HCT116 (cell line): ENCODE results near the gene PRPH2. TPM values are rescaled to one million over a fixed set of nuclear protein-coding genes. Genes with fewer than 3 reads are reported as not detected.

ENCODE experiments used
- ATAC-seq: fragments of 200-7000 bp; cut with Tn5 transposase; 2 replicates; pipeline ENCODE4 v1.9.1; 2020; ENCODE audit warnings: mild to moderate bottlenecking, moderate library complexity
- BruUV-seq: library from RNA; stranded (reverse); fragments of 400-500 nt; replicated peaks from 2 replicates; lab custom pipeline; 2021; lab: Mats Ljungman, UMichigan
- CTCF ChIA-PET: fragments of 300-600 bp; sonication (Branson Sonifier 250); formaldehyde crosslinking; loops from one replicate; lab custom pipeline; 2021; ENCODE audit warnings: antibody characterized with exemption; lab: Charles Lee
- POLR2A ChIA-PET: fragments of 300-600, 350-600 bp; sonication (Branson Sonifier 250); formaldehyde crosslinking; loops from one replicate; lab custom pipeline; 2021; ENCODE audit warnings: antibody characterized with exemption; lab: Charles Lee
- RAD21 ChIA-PET, 2 experiments: fragments of 300-600 bp; sonication (Branson Sonifier 250); formaldehyde crosslinking; loops; one replicate each; lab custom pipeline; 2023; ENCODE audit warnings: low total read pairs in 2 of 2; ENCODE audit not compliant: uncharacterized antibody in 2 of 2, unreplicated experiment in 2 of 2, low non-redundant PET in 1 of 2; lab: Charles Lee
- DNase-seq: peaks from one replicate; pipeline ENCODE4 v3.0.0-alpha.2; 2010; ENCODE audit warnings: low read depth, low spot score
- H2AFZ ChIP-seq: fragments of 200-600 bp; shearing (Covaris generic), sonication (generic); 2 replicates; pipeline ENCODE4 v1.6.1; 2017; ENCODE audit warnings: low read depth, mixed run types, mixed read lengths, antibody characterized with exemption, low read length; ENCODE audit not compliant: poor library complexity, severe bottlenecking
- H3K27ac ChIP-seq: 2 replicates; pipeline ENCODE4 v1.5.1; 2012; ENCODE audit warnings: low read depth, low read length
- H3K27me3 ChIP-seq: fragments of 200-600 bp; sonication (generic); 2 replicates; pipeline ENCODE4 v1.6.1; 2016; ENCODE audit warnings: mixed run types, low read length, mixed read lengths; ENCODE audit not compliant: insufficient read depth
- H3K36me3 ChIP-seq, 2 experiments: fragments of 200-500 bp in 1 of 2; fragments of 200-600 bp in 1 of 2; sonication (Bioruptor generic) in 1 of 2; sonication (generic) in 1 of 2; 2 replicates each; pipeline versions ENCODE4 v1.5.1 to v1.6.1; 2014 to 2016; ENCODE audit warnings: low read length in 2 of 2, inconsistent platforms in 1 of 2, mixed read lengths in 1 of 2, mixed run types in 1 of 2; ENCODE audit not compliant: insufficient read depth in 2 of 2, control insufficient read depth in 1 of 2
- H3K4me1 ChIP-seq, 2 experiments: fragments of 200-600 bp in 1 of 2; sonication (generic) in 1 of 2; 2 replicates each; pipeline versions ENCODE4 v1.5.1 to v1.6.1; 2012 to 2017; ENCODE audit warnings: low read length in 2 of 2, inconsistent platforms in 1 of 2, mild to moderate bottlenecking in 1 of 2, mixed read lengths in 1 of 2, mixed run types in 1 of 2, moderate library complexity in 1 of 2; ENCODE audit not compliant: insufficient read depth in 2 of 2, control insufficient read depth in 1 of 2
- H3K4me2 ChIP-seq: fragments of 200-600 bp; sonication (generic); 2 replicates; pipeline ENCODE4 v1.6.1; 2017; ENCODE audit warnings: mixed run types, low read length, mixed read lengths
- H3K4me3 ChIP-seq, 2 experiments: fragments of 200-600 bp in 1 of 2; sonication (generic) in 1 of 2; replicated peaks in 1 of 2; 2 replicates each; pipeline ENCODE4 v1.5.1; 2011 to 2016; ENCODE audit warnings: low read length in 2 of 2, control low read depth in 1 of 2, low read depth in 1 of 2, mild to moderate bottlenecking in 1 of 2, mixed read lengths in 1 of 2, mixed run types in 1 of 2
- H3K79me2 ChIP-seq: fragments of 200-600 bp; sonication (generic); 2 replicates; pipeline ENCODE4 v1.6.1; 2017; ENCODE audit warnings: mild to moderate bottlenecking, mixed run types, low read length, moderate library complexity, mixed read lengths; ENCODE audit not compliant: insufficient read depth
- H3K9ac ChIP-seq: fragments of 200-600 bp; sonication (generic); 2 replicates; pipeline ENCODE4 v1.6.1; 2016; ENCODE audit warnings: low read length, mixed read lengths
- H3K9me2 ChIP-seq: fragments of 200-600 bp; sonication (generic), shearing (Covaris generic); 2 replicates; pipeline ENCODE4 v1.6.1; 2017; ENCODE audit warnings: mixed run types, mild to moderate bottlenecking, moderate library complexity; ENCODE audit not compliant: insufficient read depth
- H3K9me3 ChIP-seq, 2 experiments: fragments of 200-500 bp in 1 of 2; fragments of 200-600 bp in 1 of 2; sonication (Bioruptor generic) in 1 of 2; sonication (generic) in 1 of 2; 2 replicates each; pipeline ENCODE4 v1.6.1; 2014 to 2017; ENCODE audit warnings: low read length in 2 of 2, mixed read lengths in 2 of 2, inconsistent platforms in 1 of 2, low read depth in 1 of 2, mild to moderate bottlenecking in 1 of 2, mixed run types in 1 of 2, moderate library complexity in 1 of 2; ENCODE audit not compliant: control insufficient read depth in 1 of 2, insufficient read depth in 1 of 2
- H4K20me1 ChIP-seq: fragments of 200-600 bp; sonication (generic), shearing (Covaris generic); 2 replicates; pipeline ENCODE4 v1.6.1; 2017; ENCODE audit warnings: mixed run types, mild to moderate bottlenecking, moderate library complexity; ENCODE audit not compliant: insufficient read depth
- CBX3 ChIP-seq: IDR thresholded peaks from 2 replicates; pipeline ENCODE4 v1.6.1; 2012; ENCODE audit warnings: low read depth
- EGR1 ChIP-seq: IDR thresholded peaks from 2 replicates; pipeline ENCODE4 v1.6.1; 2012; ENCODE audit warnings: low read depth
- EZH2 ChIP-seq: fragments of 200-600 bp; sonication (generic); IDR thresholded peaks from 2 replicates; pipeline ENCODE4 v1.6.1; 2017; ENCODE audit warnings: antibody characterized with exemption, mixed run types
- EZH2phosphoT487 ChIP-seq: fragments of 200-600 bp; IDR thresholded peaks from 2 replicates; pipeline ENCODE4 v1.6.1; 2018; ENCODE audit warnings: antibody characterized with exemption, borderline replicate concordance
- RAD21 ChIP-seq: IDR thresholded peaks from 2 replicates; pipeline ENCODE4 v1.6.1; 2012; ENCODE audit warnings: low read depth, mild to moderate bottlenecking
- SP1 ChIP-seq: IDR thresholded peaks from 2 replicates; pipeline ENCODE4 v1.6.1; 2012; ENCODE audit warnings: low read depth
- SRF ChIP-seq: IDR thresholded peaks from 2 replicates; pipeline ENCODE4 v1.6.1; 2012; ENCODE audit warnings: low read depth
- TCF7L2 ChIP-seq: IDR thresholded peaks from 2 replicates; pipeline ENCODE4 v1.7.0; 2011; ENCODE audit warnings: borderline replicate concordance, inconsistent platforms; ENCODE audit not compliant: insufficient read depth, insufficient read length; ENCODE audit errors: extremely low read depth
- ZFX ChIP-seq: fragments of 450-650 bp; IDR thresholded peaks from 2 replicates; pipeline ENCODE4 v1.6.1; 2017
- ZNF274 ChIP-seq: fragments of 200-500 bp; sonication (Bioruptor generic); IDR thresholded peaks from 2 replicates; pipeline ENCODE4 v1.6.1; 2014; ENCODE audit warnings: mild to moderate bottlenecking, low read depth, low read length, inconsistent platforms
- intact Hi-C: fragments of 100-400 bp; cut with micrococcal nuclease; formaldehyde crosslinking; loops from 2 replicates; pipeline ENCODE4 v1.10.0; 2022
- total RNA-seq: library from RNA; stranded (reverse); gene quantifications from one replicate; pipeline ENCODE4 v1.2.1, GENCODE V29; 2021; ENCODE audit not compliant: unreplicated experiment
- TF ChIP-seq, protein P1 (sequence below): IDR thresholded peaks from 2 replicates; pipeline ENCODE4 v1.6.1; 2012; ENCODE audit warnings: low read depth
- TF ChIP-seq, protein P2 (sequence below): IDR thresholded peaks from 2 replicates; pipeline ENCODE4 v1.6.1; 2012
- TF ChIP-seq, protein P3 (sequence below), 3 experiments: fragments of 200-600 bp in 1 of 3; sonication (generic) in 1 of 3; IDR thresholded peaks in 2 of 3; conservative IDR thresholded peaks in 1 of 3; 2 replicates each; pipeline ENCODE4 v1.5.1; 2012 to 2017; ENCODE audit warnings: low read depth in 2 of 3, low read length in 2 of 3, antibody characterized with exemption in 1 of 3, borderline replicate concordance in 1 of 3, control low read depth in 1 of 3, mild to moderate bottlenecking in 1 of 3, mixed read lengths in 1 of 3, mixed run types in 1 of 3, moderate library complexity in 1 of 3; ENCODE audit not compliant: insufficient read depth in 1 of 3

Gene PRPH2
- total RNA-seq, 1 experiment from 2014 or later = not detected

DNA sequence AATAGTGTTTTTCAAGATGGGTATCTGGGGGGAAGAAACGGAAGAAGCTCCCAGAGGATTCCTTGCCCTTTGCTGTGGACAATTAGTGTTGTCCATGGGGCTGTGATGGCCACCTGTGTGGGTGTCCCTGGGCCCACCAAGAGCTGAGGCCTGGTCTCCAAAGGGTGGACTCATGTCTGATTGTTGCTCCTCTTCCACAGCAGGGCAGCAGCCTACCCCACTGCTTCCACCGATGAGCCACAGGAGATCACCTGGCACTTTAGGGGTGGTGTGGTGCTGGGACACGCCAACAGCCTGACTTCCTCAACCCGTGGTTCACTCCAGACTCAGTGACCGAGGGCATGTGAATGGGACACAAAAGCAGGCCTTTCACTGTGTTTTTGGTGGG, 25.1 kb downstream of the PRPH2 start (continued):
- TF ChIP-seq, protein P1, sequence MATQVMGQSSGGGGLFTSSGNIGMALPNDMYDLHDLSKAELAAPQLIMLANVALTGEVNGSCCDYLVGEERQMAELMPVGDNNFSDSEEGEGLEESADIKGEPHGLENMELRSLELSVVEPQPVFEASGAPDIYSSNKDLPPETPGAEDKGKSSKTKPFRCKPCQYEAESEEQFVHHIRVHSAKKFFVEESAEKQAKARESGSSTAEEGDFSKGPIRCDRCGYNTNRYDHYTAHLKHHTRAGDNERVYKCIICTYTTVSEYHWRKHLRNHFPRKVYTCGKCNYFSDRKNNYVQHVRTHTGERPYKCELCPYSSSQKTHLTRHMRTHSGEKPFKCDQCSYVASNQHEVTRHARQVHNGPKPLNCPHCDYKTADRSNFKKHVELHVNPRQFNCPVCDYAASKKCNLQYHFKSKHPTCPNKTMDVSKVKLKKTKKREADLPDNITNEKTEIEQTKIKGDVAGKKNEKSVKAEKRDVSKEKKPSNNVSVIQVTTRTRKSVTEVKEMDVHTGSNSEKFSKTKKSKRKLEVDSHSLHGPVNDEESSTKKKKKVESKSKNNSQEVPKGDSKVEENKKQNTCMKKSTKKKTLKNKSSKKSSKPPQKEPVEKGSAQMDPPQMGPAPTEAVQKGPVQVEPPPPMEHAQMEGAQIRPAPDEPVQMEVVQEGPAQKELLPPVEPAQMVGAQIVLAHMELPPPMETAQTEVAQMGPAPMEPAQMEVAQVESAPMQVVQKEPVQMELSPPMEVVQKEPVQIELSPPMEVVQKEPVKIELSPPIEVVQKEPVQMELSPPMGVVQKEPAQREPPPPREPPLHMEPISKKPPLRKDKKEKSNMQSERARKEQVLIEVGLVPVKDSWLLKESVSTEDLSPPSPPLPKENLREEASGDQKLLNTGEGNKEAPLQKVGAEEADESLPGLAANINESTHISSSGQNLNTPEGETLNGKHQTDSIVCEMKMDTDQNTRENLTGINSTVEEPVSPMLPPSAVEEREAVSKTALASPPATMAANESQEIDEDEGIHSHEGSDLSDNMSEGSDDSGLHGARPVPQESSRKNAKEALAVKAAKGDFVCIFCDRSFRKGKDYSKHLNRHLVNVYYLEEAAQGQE = no peak
- no peak for TF ChIP-seq EZH2

DNA sequence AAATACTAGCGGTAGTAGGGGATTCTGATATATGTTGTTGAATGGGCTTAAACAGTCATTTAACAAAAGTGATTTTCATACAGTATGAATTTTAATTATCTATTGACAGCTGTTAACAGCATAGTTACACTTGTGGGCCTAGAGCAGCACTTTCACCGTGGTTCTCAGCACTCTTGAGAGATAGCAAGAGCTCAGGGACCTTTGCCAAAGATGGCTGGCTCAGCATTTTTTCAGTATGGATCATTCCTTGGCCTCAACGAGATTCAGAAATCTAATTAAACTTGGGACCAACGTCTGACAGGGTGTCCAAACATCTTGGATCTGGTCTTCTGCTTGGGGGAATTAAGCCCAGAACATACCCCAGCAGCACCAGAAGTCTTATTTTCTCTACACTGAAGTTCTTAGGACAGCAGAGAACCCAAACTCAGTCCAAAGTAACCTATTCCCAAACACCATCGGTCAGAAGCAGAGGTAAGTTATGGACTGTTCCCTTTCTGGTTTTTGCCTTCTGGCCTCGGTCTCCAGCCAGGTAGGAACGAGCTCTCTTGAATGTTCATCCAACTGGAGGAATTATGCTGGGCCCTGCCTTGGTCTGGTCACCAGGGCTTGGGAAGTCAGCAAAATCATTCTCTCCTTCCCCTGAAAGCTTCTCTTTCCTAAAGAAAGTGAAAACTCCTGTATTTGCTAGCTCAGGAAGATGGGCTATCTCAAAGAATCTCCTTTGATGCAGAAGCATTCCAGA, 25.7 kb downstream of the PRPH2 start:
- ChIA-PET CTCF (no interaction called here), POLR2A (no interaction called here), RAD21 (no interaction called here)
- no peak for DNase-seq
- ATAC-seq = no peak
- Histone ChIP-seq H3K36me3 (no peaks in the 10 kb centered on the region), H3K27ac (no peak overlapping the region), H3K4me3 (no peak overlapping the region), H3K79me2 (no peaks in the 10 kb centered on the region), H3K4me2 (no peak overlapping the region), H3K27me3 (no peaks in the 10 kb centered on the region), H4K20me1 (no peaks in the 10 kb centered on the region), H2AFZ (no peak overlapping the region), H3K4me1 (peaks cover 14 to 25% of the 10 kb centered on the region in 2 experiments; a peak in 3 of 4 replicates), H3K9ac (no peak overlapping the region), H3K9me3 (no peaks in the 10 kb centered on the region), H3K9me2 (no peaks in the 10 kb centered on the region)
- intact Hi-C loops = no loop called here
- TF ChIP-seq EZH2phosphoT487 = no peak
- no peak for TF ChIP-seq TCF7L2
- TF ChIP-seq, protein P2, sequence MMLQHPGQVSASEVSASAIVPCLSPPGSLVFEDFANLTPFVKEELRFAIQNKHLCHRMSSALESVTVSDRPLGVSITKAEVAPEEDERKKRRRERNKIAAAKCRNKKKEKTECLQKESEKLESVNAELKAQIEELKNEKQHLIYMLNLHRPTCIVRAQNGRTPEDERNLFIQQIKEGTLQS = no peak
- TF ChIP-seq SP1 = no peak
- no peak for TF ChIP-seq EGR1
- no peak for TF ChIP-seq CBX3
- no peak for TF ChIP-seq EZH2
- no peak for TF ChIP-seq ZNF274
- TF ChIP-seq SRF = no peak
- no peak for TF ChIP-seq RAD21
- no peak for TF ChIP-seq ZFX
- TF ChIP-seq, protein P3, sequence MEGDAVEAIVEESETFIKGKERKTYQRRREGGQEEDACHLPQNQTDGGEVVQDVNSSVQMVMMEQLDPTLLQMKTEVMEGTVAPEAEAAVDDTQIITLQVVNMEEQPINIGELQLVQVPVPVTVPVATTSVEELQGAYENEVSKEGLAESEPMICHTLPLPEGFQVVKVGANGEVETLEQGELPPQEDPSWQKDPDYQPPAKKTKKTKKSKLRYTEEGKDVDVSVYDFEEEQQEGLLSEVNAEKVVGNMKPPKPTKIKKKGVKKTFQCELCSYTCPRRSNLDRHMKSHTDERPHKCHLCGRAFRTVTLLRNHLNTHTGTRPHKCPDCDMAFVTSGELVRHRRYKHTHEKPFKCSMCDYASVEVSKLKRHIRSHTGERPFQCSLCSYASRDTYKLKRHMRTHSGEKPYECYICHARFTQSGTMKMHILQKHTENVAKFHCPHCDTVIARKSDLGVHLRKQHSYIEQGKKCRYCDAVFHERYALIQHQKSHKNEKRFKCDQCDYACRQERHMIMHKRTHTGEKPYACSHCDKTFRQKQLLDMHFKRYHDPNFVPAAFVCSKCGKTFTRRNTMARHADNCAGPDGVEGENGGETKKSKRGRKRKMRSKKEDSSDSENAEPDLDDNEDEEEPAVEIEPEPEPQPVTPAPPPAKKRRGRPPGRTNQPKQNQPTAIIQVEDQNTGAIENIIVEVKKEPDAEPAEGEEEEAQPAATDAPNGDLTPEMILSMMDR (IDR thresholded peaks at IDR 0.05 in 2 of 3, conservative IDR thresholded peaks at IDR 0.05 in 1 of 3; ENCODE audit: borderline replicate concordance in 1 of 3, insufficient read depth in 1 of 3, low read depth in 2 of 3, low read length in 2 of 3) = no peak
- no TSS peak for BruUV-seq
